KOPT-K1 (cell line): ENCODE results near the gene PLXNA4.

Experiments
- H3K27ac ChIP-seq: fragments of 200-600 bp; sonication (generic); 2 replicates; pipeline ENCODE4 v1.5.1; 2016; ENCODE audit warnings: antibody characterized with exemption, mild to moderate bottlenecking, low read depth, low read length; ENCODE audit not compliant: poor library complexity, severe bottlenecking
- H3K36me3 ChIP-seq: fragments of 200-600 bp; sonication (generic); 2 replicates; pipeline ENCODE4 v1.5.1; 2017; ENCODE audit warnings: antibody characterized with exemption, mild to moderate bottlenecking, low read length, moderate library complexity; ENCODE audit not compliant: insufficient read depth
- H3K9me3 ChIP-seq: fragments of 200-600 bp; sonication (generic); 2 replicates; pipeline ENCODE4 v1.5.1; 2017; ENCODE audit warnings: antibody characterized with exemption, low read length, mild to moderate bottlenecking; ENCODE audit not compliant: insufficient read depth, poor library complexity, severe bottlenecking

PLXNA4 gene

GRCh38 chr7:132243463-132243862 is 332.8 kb downstream of the PLXNA4 start:
- Histone ChIP-seq H3K27ac (no peak overlapping the region), H3K36me3 (no peaks in the 10 kb centered on the region), H3K9me3 (peaks cover 5% of the 10 kb centered on the region)

- Histone ChIP-seq H3K36me3 (no peaks in the 10 kb centered on the region), H3K9me3 (peaks cover 5% of the 10 kb centered on the region), H3K27ac (no peak overlapping the region)
Observed at GRCh38 chr7:132243051-132243450, 333.2 kb downstream of the PLXNA4 start.

DNA sequence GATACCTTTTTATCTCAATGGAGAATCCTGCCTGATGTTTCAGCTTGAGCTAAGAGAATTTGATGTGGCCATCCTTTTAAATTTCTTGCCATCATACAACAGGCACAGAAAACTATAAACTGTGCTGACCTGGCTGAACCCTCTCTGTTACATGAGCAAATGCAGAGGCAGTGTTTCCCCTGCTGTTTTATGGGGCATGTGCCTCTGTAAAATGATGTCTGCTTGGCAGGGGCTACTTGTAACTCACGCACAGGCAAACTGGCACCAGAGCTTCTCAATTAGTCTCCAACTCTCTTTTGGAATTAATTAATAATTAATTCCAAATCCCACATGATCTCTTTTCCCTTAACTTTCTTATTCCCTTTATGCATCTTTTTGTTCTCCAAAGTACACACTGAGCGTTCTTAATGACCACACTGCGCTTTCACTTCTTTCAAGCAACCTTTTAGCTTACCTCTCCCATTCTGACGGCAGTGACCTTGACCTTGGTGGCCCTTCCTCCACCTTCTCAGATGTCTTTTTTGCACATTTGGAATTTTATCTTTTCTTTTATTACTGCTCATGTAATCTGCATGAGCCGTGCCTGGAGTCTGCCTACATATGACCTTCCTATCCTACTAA is 334.0 kb downstream of the PLXNA4 start:
- no peaks in the 10 kb centered on the region for H3K36me3 ChIP-seq
- H3K27ac ChIP-seq, result no peak overlapping the region
- peaks cover 5% of the 10 kb centered on the region for H3K9me3 ChIP-seq

- H3K27ac ChIP-seq, result no peak overlapping the region
- H3K9me3 ChIP-seq, result peaks cover 5% of the 10 kb centered on the region
- no peaks in the 10 kb centered on the region for H3K36me3 ChIP-seq
Observed at GRCh38 chr7:132240821-132241422, 335.3 kb downstream of the PLXNA4 start.

GRCh38 chr7:132240262-132240661 is 336.0 kb downstream of the PLXNA4 start:
- Histone ChIP-seq H3K27ac (no peak overlapping the region), H3K36me3 (no peaks in the 10 kb centered on the region), H3K9me3 (no peaks in the 10 kb centered on the region)

GRCh38 chr7:132239422-132239994 is 336.8 kb downstream of the PLXNA4 start:
- no peaks in the 10 kb centered on the region for H3K36me3 ChIP-seq
- no peak overlapping the region for H3K27ac ChIP-seq
- no peaks in the 10 kb centered on the region for H3K9me3 ChIP-seq

DNA sequence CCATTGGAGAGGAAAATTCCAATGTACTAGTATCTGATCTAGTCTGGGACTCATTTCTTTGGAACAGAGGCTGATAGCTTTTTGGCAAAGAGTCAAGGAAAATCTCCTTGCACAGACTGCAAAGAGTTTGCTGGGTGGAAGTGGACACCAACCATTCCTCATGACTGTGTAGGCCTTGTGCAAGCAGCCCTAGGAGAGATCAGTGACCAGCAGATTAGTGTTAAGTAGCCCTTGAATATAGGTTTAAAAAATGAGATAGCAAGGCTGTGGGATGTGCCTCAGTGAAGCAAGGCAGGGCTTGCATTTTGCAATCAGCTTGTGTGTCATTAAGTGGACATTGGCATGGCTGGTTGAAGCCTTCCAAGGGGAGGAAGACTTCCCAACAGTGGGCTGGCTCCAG is 341.6 kb downstream of the PLXNA4 start:
- no peaks in the 10 kb centered on the region for H3K36me3 ChIP-seq
- H3K9me3 ChIP-seq, result no peaks in the 10 kb centered on the region
- H3K27ac ChIP-seq, result no peak overlapping the region

- Histone ChIP-seq H3K36me3 (no peaks in the 10 kb centered on the region), H3K27ac (no peak overlapping the region), H3K9me3 (no peaks in the 10 kb centered on the region)
Observed at GRCh38 chr7:132232406-132232805, 343.9 kb downstream of the PLXNA4 start.

DNA sequence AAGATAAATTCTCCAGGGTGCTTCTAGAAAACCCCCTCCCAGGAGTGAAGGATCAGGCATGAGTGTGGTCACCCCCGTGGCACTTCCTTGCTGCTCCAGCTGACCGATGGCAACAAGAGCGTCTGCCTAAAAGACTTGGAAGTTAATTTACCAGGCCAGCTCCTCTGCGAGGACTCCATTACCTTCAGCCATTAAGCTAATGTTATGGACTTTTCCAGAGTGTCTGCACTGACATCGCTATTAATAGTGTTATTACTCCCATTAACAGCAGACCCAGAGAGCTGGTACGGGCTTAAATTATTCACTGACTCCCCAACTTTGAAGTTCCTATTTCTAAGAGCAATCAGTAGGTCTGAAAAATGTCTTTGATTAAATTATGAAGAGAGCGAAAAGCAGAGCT is 345.8 kb downstream of the PLXNA4 start:
- Histone ChIP-seq H3K27ac (no peak overlapping the region), H3K9me3 (no peaks in the 10 kb centered on the region), H3K36me3 (no peaks in the 10 kb centered on the region)

- no peaks in the 10 kb centered on the region for H3K36me3 ChIP-seq
- no peaks in the 10 kb centered on the region for H3K9me3 ChIP-seq
- no peak overlapping the region for H3K27ac ChIP-seq
Observed at GRCh38 chr7:132228240-132228639, 348.0 kb downstream of the PLXNA4 start.

DNA sequence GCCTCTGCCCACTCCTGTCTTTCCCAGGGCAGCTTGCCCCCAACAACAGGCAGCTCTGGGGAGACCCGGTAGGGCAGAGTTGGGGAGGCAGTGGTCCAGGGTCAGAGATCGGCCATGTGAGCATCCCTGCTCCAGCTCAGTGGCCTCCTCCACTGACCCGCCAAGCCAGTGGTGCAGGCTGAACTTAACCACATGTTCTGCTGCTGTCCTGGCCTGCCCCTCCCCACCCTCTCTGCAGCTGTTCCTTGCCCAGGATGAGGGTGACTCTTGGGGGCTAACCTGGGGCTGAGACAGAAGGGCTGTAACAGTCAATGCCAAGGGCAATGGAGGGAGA is 349.3 kb downstream of the PLXNA4 start:
- Histone ChIP-seq H3K9me3 (no peaks in the 10 kb centered on the region), H3K36me3 (no peaks in the 10 kb centered on the region), H3K27ac (no peak overlapping the region)

DNA sequence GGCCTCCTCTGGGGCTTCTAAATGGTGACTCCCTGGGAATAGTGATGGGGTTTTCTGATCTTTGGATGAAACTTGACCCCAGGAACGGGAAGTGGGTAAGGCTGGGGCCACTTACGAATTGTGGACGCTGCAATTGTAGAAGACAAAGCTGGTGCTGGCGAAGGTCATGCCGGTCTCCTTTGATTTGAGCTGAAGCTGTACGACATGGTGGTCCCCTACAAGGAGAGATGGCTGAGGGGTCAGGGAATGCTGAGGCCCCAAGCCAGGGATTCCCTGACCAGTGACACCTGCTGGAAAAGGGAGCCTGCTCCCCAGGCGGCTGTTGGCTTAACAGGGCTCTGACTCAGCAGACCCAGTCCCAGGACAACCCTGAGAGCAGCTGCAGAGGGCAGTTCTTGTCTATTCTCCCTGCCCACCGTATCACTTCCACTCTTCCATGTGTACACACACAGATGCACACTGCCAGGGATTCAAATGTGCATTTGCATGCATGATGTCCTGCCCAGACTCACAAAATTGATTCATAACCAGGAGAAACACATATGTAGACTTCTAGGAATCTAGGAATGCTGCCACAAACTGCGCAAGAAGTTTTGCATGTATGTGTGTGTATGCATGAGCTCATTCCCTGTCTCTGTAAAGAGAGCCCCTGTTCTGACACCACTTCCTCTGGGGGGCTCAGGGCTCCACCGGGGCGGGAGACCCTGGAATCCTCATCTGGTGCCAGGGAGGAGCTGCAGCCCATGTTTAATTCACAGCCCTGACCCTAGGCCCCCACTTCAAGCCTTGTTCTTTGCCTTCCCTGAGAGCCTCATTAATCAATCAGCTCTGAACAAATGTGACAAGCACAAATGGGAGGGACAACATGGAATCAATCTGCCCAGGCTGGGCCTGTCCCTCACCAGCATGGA is 350.0 kb downstream of the PLXNA4 start:
- H3K36me3 ChIP-seq, result no peaks in the 10 kb centered on the region
- H3K9me3 ChIP-seq, result no peaks in the 10 kb centered on the region
- H3K27ac ChIP-seq, result no peak overlapping the region

- Histone ChIP-seq H3K27ac (no peak overlapping the region), H3K36me3 (no peaks in the 10 kb centered on the region), H3K9me3 (no peaks in the 10 kb centered on the region)
Observed at GRCh38 chr7:132225216-132226030, 350.8 kb downstream of the PLXNA4 start.

DNA sequence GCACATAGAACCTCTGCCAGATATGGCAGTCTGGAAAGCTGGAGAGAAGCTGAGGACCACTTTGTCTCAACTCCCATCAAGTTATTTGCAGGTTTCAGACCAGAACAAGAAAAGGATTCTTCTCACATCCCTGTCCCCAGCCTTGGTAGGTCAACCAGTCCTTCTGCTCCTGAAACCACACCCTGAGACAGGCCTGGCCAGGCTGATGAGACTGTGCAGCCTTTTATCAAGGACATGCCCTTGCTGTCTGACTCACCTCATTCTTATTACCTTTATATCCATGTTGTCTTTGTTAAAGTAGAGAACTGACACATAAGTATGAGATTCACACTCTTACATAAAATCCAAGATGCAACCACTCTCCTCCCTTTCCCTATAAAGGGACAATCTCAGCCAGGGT is 354.9 kb downstream of the PLXNA4 start:
- H3K9me3 ChIP-seq, result no peaks in the 10 kb centered on the region
- H3K27ac ChIP-seq, result no peak overlapping the region
- H3K36me3 ChIP-seq, result no peaks in the 10 kb centered on the region

DNA sequence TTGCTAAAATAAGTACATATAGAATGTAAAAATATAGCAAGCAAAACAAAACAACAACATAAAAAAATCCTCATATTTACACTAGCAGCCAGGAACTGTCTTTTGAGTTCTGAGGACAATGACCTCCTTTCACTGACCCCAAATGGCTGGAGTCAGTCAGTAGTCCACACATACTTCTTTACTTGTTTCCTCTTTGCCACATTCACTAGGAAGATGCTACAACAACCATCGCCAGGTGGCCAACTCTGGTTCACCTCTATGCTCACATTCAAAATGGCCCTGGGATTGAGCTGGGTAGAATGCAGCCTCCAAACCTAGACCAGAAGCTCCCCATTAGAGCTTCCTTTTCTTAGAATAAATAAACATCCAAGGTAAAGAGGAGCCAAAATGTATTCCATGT is 356.2 kb downstream of the PLXNA4 start:
- H3K36me3 ChIP-seq, result no peaks in the 10 kb centered on the region

More for the DNA sequence above, 356.2 kb downstream of the PLXNA4 start:
- Histone ChIP-seq H3K9me3 (no peaks in the 10 kb centered on the region), H3K27ac (no peak overlapping the region)
